HG03095 (cell line): ENCODE data around the gene CPED1.

ENCODE experiments used
- ATAC-seq: cut with Tn5 transposase; IDR thresholded peaks from one replicate; pipeline ENCODE4 v1.9.1; 2021; ENCODE audit warnings: moderate library complexity; ENCODE audit not compliant: unreplicated experiment

The CPED1 gene

GRCh38 chr7:121082400-121083101 is 94.0 kb downstream of the CPED1 start:
- no peak for ATAC-seq

- ATAC-seq: no peak
These were observed 94.8 kb downstream of the CPED1 start for GRCh38 chr7:121083138-121083789.

GRCh38 chr7:121083790-121084251 is 95.3 kb downstream of the CPED1 start:
- no peak for ATAC-seq

- ATAC-seq: no peak
These were observed 95.7 kb downstream of the CPED1 start for GRCh38 chr7:121084256-121084655.

- no peak for ATAC-seq
These were observed 96.3 kb downstream of the CPED1 start for GRCh38 chr7:121084748-121085336.

- no peak for ATAC-seq
These were observed 97.4 kb downstream of the CPED1 start for GRCh38 chr7:121085922-121086321.

GRCh38 chr7:121088870-121089269 is 100.4 kb downstream of the CPED1 start:
- no peak for ATAC-seq

- no peak for ATAC-seq
These were observed 106.3 kb downstream of the CPED1 start for GRCh38 chr7:121094829-121095228.

- ATAC-seq: no peak
These were observed 109.1 kb downstream of the CPED1 start for GRCh38 chr7:121097577-121097976.

GRCh38 chr7:121099572-121099971 is 111.1 kb downstream of the CPED1 start:
- ATAC-seq: no peak

- ATAC-seq: no peak
These were observed 112.6 kb downstream of the CPED1 start for GRCh38 chr7:121101083-121101482.

- no peak for ATAC-seq
These were observed 113.1 kb downstream of the CPED1 start for GRCh38 chr7:121101621-121102020.

GRCh38 chr7:121102619-121103018 is 114.1 kb downstream of the CPED1 start:
- no peak for ATAC-seq

GRCh38 chr7:121103086-121103485 is 114.6 kb downstream of the CPED1 start:
- no peak for ATAC-seq

GRCh38 chr7:121103579-121103978 is 115.1 kb downstream of the CPED1 start:
- ATAC-seq: no peak

- ATAC-seq: no peak
These were observed 116.8 kb downstream of the CPED1 start for GRCh38 chr7:121105262-121105661.

GRCh38 chr7:121107923-121108498 is 119.5 kb downstream of the CPED1 start:
- peak; percentile 91 for ATAC-seq

- no peak for ATAC-seq
These were observed 120.6 kb downstream of the CPED1 start for GRCh38 chr7:121109145-121109544.

GRCh38 chr7:121113288-121113687 is 124.8 kb downstream of the CPED1 start:
- no peak for ATAC-seq

- ATAC-seq: no peak
These were observed 127.9 kb downstream of the CPED1 start for GRCh38 chr7:121116396-121116795.

- ATAC-seq: no peak
These were observed 130.5 kb downstream of the CPED1 start for GRCh38 chr7:121119047-121119446.

GRCh38 chr7:121123032-121123431 is 134.5 kb downstream of the CPED1 start:
- no peak for ATAC-seq
